ENCODE results near the gene CNTNAP2.

DNA sequence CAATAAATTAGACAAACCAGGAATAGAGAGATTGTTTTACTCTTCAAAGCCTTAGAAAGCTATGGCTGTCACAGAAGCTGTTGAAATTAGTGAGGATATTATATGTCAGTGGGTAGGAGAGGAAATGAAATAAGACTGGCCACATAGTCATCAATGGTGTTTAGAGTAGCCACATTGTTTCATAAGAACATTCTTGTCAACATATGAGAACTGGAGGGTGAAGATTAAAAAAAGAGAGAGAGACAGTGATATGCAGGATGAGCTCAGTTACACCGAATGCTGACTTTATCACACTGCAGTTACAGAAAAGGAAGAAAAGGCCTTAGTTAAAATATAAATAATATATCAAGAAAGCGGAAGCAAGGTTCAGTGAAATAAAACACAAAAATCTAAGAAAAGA lies 412.0 kb downstream of the CNTNAP2 start:
- TF ChIP-seq, protein P1, sequence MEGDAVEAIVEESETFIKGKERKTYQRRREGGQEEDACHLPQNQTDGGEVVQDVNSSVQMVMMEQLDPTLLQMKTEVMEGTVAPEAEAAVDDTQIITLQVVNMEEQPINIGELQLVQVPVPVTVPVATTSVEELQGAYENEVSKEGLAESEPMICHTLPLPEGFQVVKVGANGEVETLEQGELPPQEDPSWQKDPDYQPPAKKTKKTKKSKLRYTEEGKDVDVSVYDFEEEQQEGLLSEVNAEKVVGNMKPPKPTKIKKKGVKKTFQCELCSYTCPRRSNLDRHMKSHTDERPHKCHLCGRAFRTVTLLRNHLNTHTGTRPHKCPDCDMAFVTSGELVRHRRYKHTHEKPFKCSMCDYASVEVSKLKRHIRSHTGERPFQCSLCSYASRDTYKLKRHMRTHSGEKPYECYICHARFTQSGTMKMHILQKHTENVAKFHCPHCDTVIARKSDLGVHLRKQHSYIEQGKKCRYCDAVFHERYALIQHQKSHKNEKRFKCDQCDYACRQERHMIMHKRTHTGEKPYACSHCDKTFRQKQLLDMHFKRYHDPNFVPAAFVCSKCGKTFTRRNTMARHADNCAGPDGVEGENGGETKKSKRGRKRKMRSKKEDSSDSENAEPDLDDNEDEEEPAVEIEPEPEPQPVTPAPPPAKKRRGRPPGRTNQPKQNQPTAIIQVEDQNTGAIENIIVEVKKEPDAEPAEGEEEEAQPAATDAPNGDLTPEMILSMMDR (tag by site-specific recombination; IDR thresholded peaks at IDR 0.05) = no peak
- no peak for TF ChIP-seq ZSCAN23 (tag by site-specific recombination; IDR thresholded peaks at IDR 0.05)
- TF ChIP-seq ZFP41 (tag by site-specific recombination; IDR thresholded peaks at IDR 0.05; ENCODE audit: borderline replicate concordance) = no peak
- no peak for TF ChIP-seq KLF17 (tag by site-specific recombination; IDR thresholded peaks at IDR 0.05)
- no peak for TF ChIP-seq ZNF335 (tag by site-specific recombination; conservative IDR thresholded peaks at IDR 0.05)
- no peak for TF ChIP-seq ZNF785 (tag by site-specific recombination; IDR thresholded peaks at IDR 0.05)
- no peak for TF ChIP-seq ZBTB20 (tag by site-specific recombination; IDR thresholded peaks at IDR 0.05)
- TF ChIP-seq TCF7L2 (IDR thresholded peaks at IDR 0.05; ENCODE audit: borderline replicate concordance, low read depth, low read length) = no peak
- TF ChIP-seq ZNF530 (tag by site-specific recombination; IDR thresholded peaks at IDR 0.05; ENCODE audit: low read depth) = no peak
- TF ChIP-seq ZNF157 (tag by site-specific recombination; IDR thresholded peaks at IDR 0.05) = no peak
- no peak for TF ChIP-seq REST (tag by site-specific recombination; IDR thresholded peaks at IDR 0.05)
